OCI-LY7 (cell line): ENCODE results near the gene ZNF552.

Experiments used
- EZH2phosphoT487 ChIP-seq: fragments of 200-600 bp; sonication (generic); IDR thresholded peaks from 2 replicates; pipeline ENCODE4 v1.6.1; 2018; ENCODE audit warnings: low read depth, borderline replicate concordance, mild to moderate bottlenecking, mixed run types, antibody characterized with exemption, low read length, moderate library complexity, mixed read lengths
- TF ChIP-seq, protein P1 (sequence below): fragments of 200-600 bp; sonication (generic); conservative IDR thresholded peaks from 2 replicates; pipeline ENCODE4 v1.5.1; 2014; ENCODE audit warnings: mild to moderate bottlenecking, antibody characterized with exemption, low read length, moderate library complexity, mixed read lengths

DNA sequence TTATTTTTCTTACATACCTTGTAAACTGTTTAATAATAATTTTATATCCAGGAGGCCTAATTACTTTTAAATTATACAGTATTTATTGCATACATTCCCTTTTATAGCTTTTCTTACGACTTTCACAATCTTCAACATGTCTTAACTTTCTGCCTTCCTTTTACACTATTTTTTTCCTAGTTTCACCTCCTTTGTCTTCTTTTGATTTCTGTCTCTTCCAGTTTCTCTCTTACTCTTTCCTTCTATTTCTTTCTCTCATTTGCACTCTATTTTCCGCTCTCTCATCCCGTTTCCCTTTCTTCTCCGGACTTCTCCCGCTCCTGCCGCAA lies 11.5 kb downstream of the ZNF552 start:
- TF ChIP-seq, protein P1, sequence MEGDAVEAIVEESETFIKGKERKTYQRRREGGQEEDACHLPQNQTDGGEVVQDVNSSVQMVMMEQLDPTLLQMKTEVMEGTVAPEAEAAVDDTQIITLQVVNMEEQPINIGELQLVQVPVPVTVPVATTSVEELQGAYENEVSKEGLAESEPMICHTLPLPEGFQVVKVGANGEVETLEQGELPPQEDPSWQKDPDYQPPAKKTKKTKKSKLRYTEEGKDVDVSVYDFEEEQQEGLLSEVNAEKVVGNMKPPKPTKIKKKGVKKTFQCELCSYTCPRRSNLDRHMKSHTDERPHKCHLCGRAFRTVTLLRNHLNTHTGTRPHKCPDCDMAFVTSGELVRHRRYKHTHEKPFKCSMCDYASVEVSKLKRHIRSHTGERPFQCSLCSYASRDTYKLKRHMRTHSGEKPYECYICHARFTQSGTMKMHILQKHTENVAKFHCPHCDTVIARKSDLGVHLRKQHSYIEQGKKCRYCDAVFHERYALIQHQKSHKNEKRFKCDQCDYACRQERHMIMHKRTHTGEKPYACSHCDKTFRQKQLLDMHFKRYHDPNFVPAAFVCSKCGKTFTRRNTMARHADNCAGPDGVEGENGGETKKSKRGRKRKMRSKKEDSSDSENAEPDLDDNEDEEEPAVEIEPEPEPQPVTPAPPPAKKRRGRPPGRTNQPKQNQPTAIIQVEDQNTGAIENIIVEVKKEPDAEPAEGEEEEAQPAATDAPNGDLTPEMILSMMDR: no peak
- no peak for TF ChIP-seq EZH2phosphoT487
